ENCODE results near the gene TC2N. TPM values are rescaled to one million over a fixed set of nuclear protein-coding genes. Genes with fewer than 3 reads are reported as not detected.
"Not testable (repeated sequence)": the region's sequence is repeated elsewhere in the genome, so short reads cannot be mapped to it uniquely, and the experiment has no call there.

The TC2N gene
- total and polyA plus RNA-seq, 12 donors: 0.89 to 28.4 (median 4.3) TPM

DNA sequence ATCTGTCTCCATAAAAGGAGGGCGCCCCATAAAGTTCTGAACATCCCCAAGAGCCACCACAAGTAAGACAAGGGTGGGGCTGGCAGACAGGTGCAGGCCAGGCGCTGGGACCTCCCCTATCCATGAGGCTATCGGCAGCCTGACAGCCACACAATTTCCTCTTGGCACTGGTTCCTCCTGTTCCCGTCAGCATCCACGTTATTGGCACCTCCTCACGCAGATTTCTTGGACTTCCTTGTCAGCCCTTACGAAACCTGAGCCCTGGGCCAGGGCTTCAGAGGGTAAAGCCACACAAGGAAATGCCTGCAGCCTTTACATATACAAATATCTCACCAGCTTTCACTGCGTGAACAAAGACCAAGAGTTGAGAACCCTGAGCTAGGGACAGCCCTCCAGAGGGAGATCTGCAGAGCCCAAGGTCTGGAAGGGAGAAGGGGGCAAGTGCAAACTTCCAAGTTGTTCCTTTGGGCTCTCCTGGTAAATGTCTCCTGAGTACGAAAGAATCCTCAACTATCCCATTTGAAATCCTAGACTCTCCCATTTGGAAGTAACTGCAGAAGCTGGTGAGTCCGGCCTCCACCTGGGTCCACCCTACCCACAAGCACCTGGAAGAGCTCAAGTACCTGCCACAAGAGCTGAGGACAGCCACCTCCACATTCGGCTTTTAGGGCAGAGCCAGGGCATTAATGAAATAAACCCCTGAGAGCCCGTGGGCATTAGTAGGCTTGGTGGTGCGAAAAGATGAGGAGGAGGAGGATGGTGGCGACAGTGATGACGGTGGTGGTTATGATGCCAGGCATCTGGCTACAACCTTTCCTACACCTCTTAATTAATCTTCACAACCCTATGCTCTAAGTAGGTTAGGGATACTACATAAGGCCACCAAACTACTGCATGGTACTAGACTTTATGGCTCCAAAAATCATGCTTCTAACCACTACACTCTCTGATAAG is 5.5 kb upstream of the TC2N start:
- H3K4me3 ChIP-seq: no peak overlapping the region
- no peaks in the 10 kb centered on the region for H3K27me3 ChIP-seq
- no peaks in the 10 kb centered on the region for H3K36me3 ChIP-seq (replicated peaks in 1 of 2)
- peak in 6 of 7 donors; percentile 41 to 70 (median 45) for DNase-seq
- no peaks in the 10 kb centered on the region for H3K4me1 ChIP-seq (replicated peaks in 1 of 2)
- TF ChIP-seq, protein P1, sequence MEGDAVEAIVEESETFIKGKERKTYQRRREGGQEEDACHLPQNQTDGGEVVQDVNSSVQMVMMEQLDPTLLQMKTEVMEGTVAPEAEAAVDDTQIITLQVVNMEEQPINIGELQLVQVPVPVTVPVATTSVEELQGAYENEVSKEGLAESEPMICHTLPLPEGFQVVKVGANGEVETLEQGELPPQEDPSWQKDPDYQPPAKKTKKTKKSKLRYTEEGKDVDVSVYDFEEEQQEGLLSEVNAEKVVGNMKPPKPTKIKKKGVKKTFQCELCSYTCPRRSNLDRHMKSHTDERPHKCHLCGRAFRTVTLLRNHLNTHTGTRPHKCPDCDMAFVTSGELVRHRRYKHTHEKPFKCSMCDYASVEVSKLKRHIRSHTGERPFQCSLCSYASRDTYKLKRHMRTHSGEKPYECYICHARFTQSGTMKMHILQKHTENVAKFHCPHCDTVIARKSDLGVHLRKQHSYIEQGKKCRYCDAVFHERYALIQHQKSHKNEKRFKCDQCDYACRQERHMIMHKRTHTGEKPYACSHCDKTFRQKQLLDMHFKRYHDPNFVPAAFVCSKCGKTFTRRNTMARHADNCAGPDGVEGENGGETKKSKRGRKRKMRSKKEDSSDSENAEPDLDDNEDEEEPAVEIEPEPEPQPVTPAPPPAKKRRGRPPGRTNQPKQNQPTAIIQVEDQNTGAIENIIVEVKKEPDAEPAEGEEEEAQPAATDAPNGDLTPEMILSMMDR (IDR thresholded peaks at IDR 0.05): no peak
- TF ChIP-seq POLR2A (IDR thresholded peaks at IDR 0.05): no peak
- no peaks in the 10 kb centered on the region for H3K9me3 ChIP-seq (replicated peaks in 1 of 3)
- 63 to 71% (median 66%) methylated on average over 14 to 15 of the region's 15 CpGs for WGBS, 4 donors
- intact Hi-C loops (cut with DNase I): no loop called here
- peak overlapping the region in 2 of 5 donors; percentile 39 to 78 for H3K27ac ChIP-seq

DNA sequence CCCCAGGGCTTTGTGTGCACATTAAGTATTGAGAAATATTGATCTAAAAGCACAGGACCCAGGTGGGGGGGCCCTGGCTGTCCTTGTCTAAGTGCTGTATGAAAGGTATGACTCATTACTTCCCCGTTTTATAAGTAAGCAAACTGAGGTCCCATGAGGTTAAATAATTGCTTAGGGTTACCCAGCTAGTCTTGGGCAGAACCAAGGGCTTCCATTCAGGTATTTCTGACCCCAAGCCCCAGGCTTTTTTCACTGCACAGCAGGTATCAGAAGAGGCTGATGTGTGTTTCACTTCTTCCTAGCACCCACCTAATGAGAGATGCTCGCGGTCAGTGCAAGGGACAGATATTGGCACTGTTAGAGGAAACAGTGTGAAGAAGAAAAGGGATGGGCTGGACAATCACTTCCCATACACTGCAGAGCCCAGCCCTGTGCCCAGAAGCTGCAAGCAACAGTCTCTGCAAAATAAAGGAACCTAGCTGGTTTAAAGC is 4.7 kb upstream of the TC2N start:
- DNase-seq: no peak
- Histone ChIP-seq H3K9me3 (replicated peaks in 1 of 3) (no peaks in the 10 kb centered on the region), H3K4me3 (no peak overlapping the region), H3K27me3 (no peaks in the 10 kb centered on the region), H3K27ac (peak overlapping the region in 2 of 5 donors; percentile 39 to 78), H3K4me1 (replicated peaks in 1 of 2) (no peaks in the 10 kb centered on the region), H3K36me3 (replicated peaks in 1 of 2) (no peaks in the 10 kb centered on the region)
- 47 to 60% (median 54%) methylated on average over 3 of the region's 3 CpGs for WGBS, 4 donors
- no peak for TF ChIP-seq POLR2A (IDR thresholded peaks at IDR 0.05)
- TF ChIP-seq, protein P1 (IDR thresholded peaks at IDR 0.05): no peak
- intact Hi-C loops (cut with DNase I): no loop called here

DNA sequence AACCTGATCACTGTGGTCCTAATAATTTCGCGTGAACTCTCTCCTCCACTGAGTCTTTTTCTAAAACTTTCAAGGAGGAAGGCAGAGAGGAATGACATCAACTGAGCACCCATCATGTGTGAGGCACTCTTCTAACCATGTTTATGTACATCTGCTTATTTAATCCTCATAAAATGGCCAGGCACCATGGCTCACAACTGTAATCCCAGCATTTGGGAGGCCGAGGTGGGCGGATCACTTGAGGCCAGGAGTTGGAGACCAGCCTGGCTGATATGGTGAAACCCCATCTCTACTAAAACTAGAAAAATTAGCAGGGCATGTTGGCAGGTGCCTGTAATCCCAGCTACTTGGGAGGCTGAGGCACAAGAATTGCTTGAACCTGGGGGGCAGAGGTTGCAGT is 4.1 kb upstream of the TC2N start:
- WGBS, 4 donors: 64 to 95% (median 87%) methylated on average over 4 of the region's 4 CpGs
- intact Hi-C loops (cut with DNase I); H3K4me1 ChIP-seq (replicated peaks in 1 of 2); H3K4me3 ChIP-seq; H3K9me3 ChIP-seq (replicated peaks in 1 of 3); DNase-seq; H3K27ac ChIP-seq; H3K36me3 ChIP-seq (replicated peaks in 1 of 2); H3K27me3 ChIP-seq: not testable (repeated sequence)

DNA sequence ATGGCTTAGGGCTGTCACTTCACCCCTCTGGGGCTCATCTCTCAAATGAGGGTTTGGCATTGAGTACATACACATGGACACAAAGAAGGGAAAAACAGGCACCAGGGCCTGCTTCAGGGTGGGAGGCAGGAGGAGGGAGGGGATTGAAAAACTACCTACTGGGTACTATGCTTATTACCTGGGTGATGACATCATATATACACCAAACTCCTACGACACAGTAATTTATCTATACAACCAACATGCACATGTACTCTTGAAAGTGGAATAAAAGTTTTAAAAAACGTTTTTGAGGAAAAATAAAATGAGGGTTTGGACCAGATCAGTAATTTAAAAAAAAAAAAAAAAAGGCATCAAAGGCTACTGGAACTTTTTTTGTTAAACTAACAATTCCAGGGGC is 3.6 kb upstream of the TC2N start:
- no peak for TF ChIP-seq POLR2A (IDR thresholded peaks at IDR 0.05)
- TF ChIP-seq, protein P1 (IDR thresholded peaks at IDR 0.05): no peak
- no peaks in the 10 kb centered on the region for H3K9me3 ChIP-seq (replicated peaks in 1 of 3)
- 55 to 66% (median 59%) methylated on average over 2 of the region's 2 CpGs for WGBS, 4 donors
- no peaks in the 10 kb centered on the region for H3K36me3 ChIP-seq (replicated peaks in 1 of 2)
- H3K4me1 ChIP-seq (replicated peaks in 1 of 2): no peaks in the 10 kb centered on the region
- intact Hi-C loops (cut with DNase I): no loop called here
- no peaks in the 10 kb centered on the region for H3K27me3 ChIP-seq
- no peak overlapping the region for H3K4me3 ChIP-seq
- DNase-seq: no peak
- H3K27ac ChIP-seq: no peak overlapping the region

Data from adrenal gland (tissue), 12 donors.